B cell (primary cell): Measurements from ENCODE around the gene STYX. TPM values are rescaled to one million over a fixed set of nuclear protein-coding genes. Genes with fewer than 3 reads are reported as not detected.
A peak's percentile ranks its signal among the peaks of the same experiment; 100 is the strongest.

Experiments
- ATAC-seq: fragments of 200-7000 bp; cut with Tn5 transposase; one replicate; pipeline ENCODE4 v1.10.0; 2021; ENCODE audit warnings: low read depth, mild to moderate bottlenecking, moderate number of reproducible peaks, moderate library complexity
- CTCF ChIA-PET: fragments of 350-600 bp; sonication (Branson Sonifier 250); formaldehyde crosslinking; loops from one replicate; lab custom pipeline; 2021; ENCODE audit warnings: antibody characterized with exemption, inconsistent platforms; lab: Charles Lee
- POLR2A ChIA-PET: fragments of 350-600 bp; sonication (Branson Sonifier 250); formaldehyde crosslinking; loops from one replicate; lab custom pipeline; 2021; ENCODE audit warnings: antibody characterized with exemption; lab: Charles Lee
- DNase-seq: peaks from one replicate; pipeline ENCODE4 v3.0.0; 2013
- H2AFZ ChIP-seq: 2 replicates; pipeline ENCODE4 v1.6.1; 2012; ENCODE audit warnings: mild to moderate bottlenecking, low read depth, low read length; ENCODE audit not compliant: insufficient read depth, poor library complexity, severe bottlenecking
- H3K27ac ChIP-seq, 2 donors: 1 replicate in 1 of 2; 2 replicates in 1 of 2; pipeline ENCODE4 v1.5.1; 2012 to 2013; ENCODE audit warnings: low read length in 2 of 2, mild to moderate bottlenecking in 2 of 2, moderate library complexity in 1 of 2
- H3K27me3 ChIP-seq, 4 experiments: fragments of 200-600 bp in 1 of 4; sonication (generic) in 1 of 4; replicated peaks in 1 of 4; 1 replicate in 2 of 4; 2 replicates in 2 of 4; pipeline versions ENCODE4 v1.6.1 to v1.7.0; 2013 to 2016; ENCODE audit warnings: low read length in 3 of 4, mild to moderate bottlenecking in 2 of 4, mixed read lengths in 1 of 4, moderate library complexity in 1 of 4; ENCODE audit not compliant: insufficient read depth in 4 of 4, control insufficient read depth in 3 of 4; ENCODE audit errors: control extremely low read depth in 1 of 4
- H3K36me3 ChIP-seq, 2 experiments: replicated peaks in 1 of 2; 1 replicate in 1 of 2; 2 replicates in 1 of 2; pipeline versions ENCODE4 v1.6.1 to v1.7.1; 2013; ENCODE audit warnings: low read length in 1 of 2; ENCODE audit not compliant: insufficient read depth in 2 of 2, control insufficient read depth in 1 of 2; ENCODE audit errors: control extremely low read depth in 1 of 2, extremely low read depth in 1 of 2
- H3K4me1 ChIP-seq, 2 donors: fragments of 200-600 bp in 1 of 2; sonication (generic) in 1 of 2; 1 replicate in 1 of 2; 2 replicates in 1 of 2; pipeline versions ENCODE4 v1.5.1 to v1.6.1; 2013 to 2017; ENCODE audit warnings: low read length in 2 of 2; ENCODE audit not compliant: control insufficient read depth in 2 of 2, insufficient read depth in 2 of 2
- H3K4me2 ChIP-seq: replicated peaks from 2 replicates; pipeline ENCODE3; 2012; ENCODE audit warnings: mild to moderate bottlenecking, low read depth, low read length; ENCODE audit not compliant: poor library complexity, severe bottlenecking
- H3K4me3 ChIP-seq, 5 experiments: fragments of 200-600 bp in 1 of 5; sonication (generic) in 1 of 5; 1 replicate in 3 of 5; 2 replicates in 2 of 5; pipeline versions ENCODE4 v1.5.1 to v1.7.0; 2011 to 2016; ENCODE audit warnings: low read length in 4 of 5, mild to moderate bottlenecking in 4 of 5, low read depth in 2 of 5, control low read depth in 1 of 5, moderate library complexity in 1 of 5; ENCODE audit not compliant: insufficient read depth in 1 of 5; ENCODE audit errors: control extremely low read depth in 1 of 5, extremely low read depth in 1 of 5
- H3K79me2 ChIP-seq: fragments of 200-600 bp; sonication (generic); one replicate; pipeline ENCODE4 v1.6.0; 2016; ENCODE audit warnings: low read length; ENCODE audit not compliant: control insufficient read depth, insufficient read depth
- H3K9ac ChIP-seq: fragments of 200-600 bp; sonication (generic); 2 replicates; pipeline ENCODE4 v1.6.1; 2017; ENCODE audit warnings: mild to moderate bottlenecking, low read length, moderate library complexity
- H3K9me3 ChIP-seq, 3 donors: one replicate each; pipeline versions ENCODE4 v1.6.1 to v1.7.1; 2013; ENCODE audit warnings: low read length in 2 of 3; ENCODE audit not compliant: control insufficient read depth in 2 of 3, insufficient read depth in 1 of 3; ENCODE audit errors: control extremely low read depth in 1 of 3
- H4K20me1 ChIP-seq: 2 replicates; pipeline ENCODE4 v1.6.0; 2012; ENCODE audit warnings: mild to moderate bottlenecking, low read length; ENCODE audit not compliant: insufficient read depth, control insufficient read depth, poor library complexity, severe bottlenecking
- H3K27ac Mint-ChIP-seq: one replicate; pipeline ENCODE4 v1.8.0; 2021; ENCODE audit warnings: mixed read lengths
- H3K27me3 Mint-ChIP-seq: one replicate; pipeline ENCODE4 v1.8.0; 2021; ENCODE audit warnings: mixed read lengths
- H3K4me1 Mint-ChIP-seq: one replicate; pipeline ENCODE4 v1.8.0; 2021; ENCODE audit warnings: mixed read lengths
- H3K4me3 Mint-ChIP-seq: one replicate; pipeline ENCODE4 v1.8.0; 2021; ENCODE audit warnings: mixed read lengths
- H3K9me3 Mint-ChIP-seq: one replicate; pipeline ENCODE4 v1.8.0; 2022; ENCODE audit warnings: mixed read lengths; ENCODE audit not compliant: insufficient read depth
- CTCF ChIP-seq: fragments of 200-600 bp; IDR thresholded peaks from one replicate; pipeline ENCODE4 v1.8.0; 2022; ENCODE audit warnings: antibody characterized with exemption, mild to moderate bottlenecking
- EZH2 ChIP-seq: IDR thresholded peaks from 2 replicates; pipeline ENCODE4 v1.6.1; 2012; ENCODE audit warnings: borderline replicate concordance, low read depth, mild to moderate bottlenecking, moderate library complexity, low read length; ENCODE audit not compliant: insufficient read depth, poor library complexity, severe bottlenecking
- WGBS: methylation state at CpG from one replicate; pipeline ENCODE4 v1.1.5; 2013; ENCODE audit warnings: missing lambda C conversion rate; ENCODE audit not compliant: insufficient coverage; 5-methylcytosine and 5-hydroxymethylcytosine counted together
- intact Hi-C: fragments of 100-400 bp; cut with micrococcal nuclease; formaldehyde crosslinking; loops from one replicate; pipeline ENCODE4 v1.10.0; 2022
- polyA plus RNA-seq: library from polyadenylated mRNA; depleted of rRNA; stranded (reverse); fragments of >200 nt; gene quantifications from 2 replicates; pipeline ENCODE4 v1.2.3, GENCODE V29; 2012
- total RNA-seq, 2 donors: library from RNA; stranded (reverse); fragments of 120-200 nt in 1 of 2; gene quantifications; 1 replicate in 1 of 2; 2 replicates in 1 of 2; pipeline versions ENCODE4 v1.2.3 to v1.2.4, GENCODE V29; 2013 to 2022

The STYX gene
- total and polyA plus RNA-seq, 2 donors (not counting 1 experiment from before 2014, with no cell fraction given), result 5.0 to 15.7 TPM

GRCh38 chr14:52733824-52734223, 3.9 kb downstream of the STYX start:
- Histone ChIP-seq H3K79me2 (peaks cover 89% of the 10 kb centered on the region), H3K27ac (no peak overlapping the region), H3K9ac (no peak overlapping the region), H3K4me1 (peaks cover 14 to 15% of the 10 kb centered on the region in 2 donors), H3K27me3 (no peaks in the 10 kb centered on the region), H3K9me3 (no peaks in the 10 kb centered on the region), H4K20me1 (peaks cover 6% of the 10 kb centered on the region), H3K4me2 (no peak overlapping the region), H2AFZ (no peak overlapping the region), H3K36me3 (peaks cover 6 to 19% of the 10 kb centered on the region in 2 experiments), H3K4me3 (no peak overlapping the region)
- Mint-ChIP-seq H3K4me1 (peaks cover 54% of the 10 kb centered on the region), H3K4me3 (no peak overlapping the region), H3K9me3 (no peaks in the 10 kb centered on the region), H3K27ac (no peak overlapping the region), H3K27me3 (no peaks in the 10 kb centered on the region)
- TF ChIP-seq CTCF, result no peak
- WGBS, result 95% methylated on average over 4 of the region's 9 CpGs
- no peak for DNase-seq
- no peak for ATAC-seq
- ChIA-PET POLR2A (no interaction called here), CTCF (interaction anchor here (1.3 kb wide), 1 partner anchor 11 kb away, joined by 4 read pairs; no protein-coding TSS in a partner anchor)
- intact Hi-C loops, result loop anchor here (5.0 kb wide), 1 partner anchor 37 kb away; the partner anchor contains the start of gene ERO1A

- ATAC-seq (no peak), DNase-seq (no peak)
- Histone ChIP-seq H2AFZ (no peak overlapping the region), H3K27me3 (no peaks in the 10 kb centered on the region), H3K79me2 (peaks cover 97% of the 10 kb centered on the region), H3K4me3 (no peak overlapping the region), H3K9me3 (no peaks in the 10 kb centered on the region), H3K4me1 (peaks cover 9 to 14% of the 10 kb centered on the region in 2 donors), H3K9ac (no peak overlapping the region), H4K20me1 (peaks cover 6% of the 10 kb centered on the region), H3K36me3 (peaks cover 6 to 19% of the 10 kb centered on the region in 2 experiments), H3K27ac (peak overlapping the region in 1 of 2 donors; percentile 18), H3K4me2 (no peak overlapping the region)
- no peak overlapping the region for H3K4me3 Mint-ChIP-seq
- H3K27me3 Mint-ChIP-seq, result no peaks in the 10 kb centered on the region
- intact Hi-C loops, result no loop called here
- TF ChIP-seq EZH2 (no peak), CTCF (no peak)
- H3K4me1 Mint-ChIP-seq, result peaks cover 48% of the 10 kb centered on the region
- CTCF ChIA-PET, result no interaction called here
- H3K9me3 Mint-ChIP-seq, result no peaks in the 10 kb centered on the region
- POLR2A ChIA-PET, result no interaction called here
- H3K27ac Mint-ChIP-seq, result no peak overlapping the region
- 78% methylated on average over 1 of the region's 1 CpG for WGBS
Observed at GRCh38 chr14:52735921-52736489, 6.0 kb downstream of the STYX start.
